RWPE1 (cell line): ENCODE results near the gene GPR107.

Experiments used
- CTCF ChIA-PET: fragments of 350-600 bp; sonication (Branson Sonifier 250); formaldehyde crosslinking; extraction: SDS; loops from one replicate; lab custom pipeline; 2021; lab: Yijun Ruan, JAX
- POLR2A ChIA-PET: fragments of 400-600 bp; formaldehyde crosslinking; extraction: SDS; loops from one replicate; lab custom pipeline; 2020; ENCODE audit warnings: antibody characterized with exemption; ENCODE audit not compliant: low non-redundant PET; lab: Yijun Ruan, JAX
- DNase-seq: peaks from one replicate; pipeline ENCODE4 v3.0.0; 2012; ENCODE audit warnings: low spot score
- H3K27ac ChIP-seq: fragments of 450-650 bp; 2 replicates; pipeline ENCODE4 v1.5.1; 2017
- CTCF ChIP-seq: fragments of 450-650 bp; conservative IDR thresholded peaks from 2 replicates; pipeline ENCODE4 v1.5.1; 2017; ENCODE audit warnings: low read depth, mild to moderate bottlenecking

GPR107 gene

GRCh38 chr9:130174920-130175321 is 121.2 kb downstream of the GPR107 start:
- no peak for TF ChIP-seq CTCF
- ChIA-PET POLR2A (no interaction called here), CTCF (interaction anchor here (0.6 to 0.9 kb wide), 3 partner anchors 12 to 454 kb away, joined by 3 to 4 read pairs (median 3); no protein-coding TSS in a partner anchor)
- no peak for DNase-seq
- H3K27ac ChIP-seq: peak overlapping the region; percentile 76

- CTCF ChIA-PET: interaction anchor here (0.6 to 0.9 kb wide), 2 partner anchors 61 to 455 kb away, joined by 3 read pairs; no protein-coding TSS in a partner anchor
- no peak for TF ChIP-seq CTCF
- H3K27ac ChIP-seq: peak overlapping the region; percentile 76
- POLR2A ChIA-PET: no interaction called here
- no peak for DNase-seq
Observed at GRCh38 chr9:130175355-130175754, 121.6 kb downstream of the GPR107 start.

GRCh38 chr9:130176760-130177159 is 123.1 kb downstream of the GPR107 start:
- no peak for TF ChIP-seq CTCF
- peak overlapping the region; percentile 45; the same call in 1 of the 2 replicates for H3K27ac ChIP-seq
- no peak for DNase-seq
- ChIA-PET POLR2A (no interaction called here), CTCF (interaction anchor here (0.5 to 1.7 kb wide), 2 partner anchors 59 to 76 kb away, joined by 3 to 4 read pairs; no protein-coding TSS in a partner anchor)

- no peak for TF ChIP-seq CTCF
- H3K27ac ChIP-seq: peak overlapping the region; percentile 45
- POLR2A ChIA-PET: no interaction called here
- DNase-seq: no peak
- CTCF ChIA-PET: interaction anchor here (1.4 kb wide), 1 partner anchor 71 kb away, joined by 3 read pairs; no protein-coding TSS in a partner anchor
Observed at GRCh38 chr9:130177898-130178805, 124.4 kb downstream of the GPR107 start.

GRCh38 chr9:130179331-130179907 is 125.7 kb downstream of the GPR107 start:
- ChIA-PET CTCF (no interaction called here), POLR2A (no interaction called here)
- no peak for TF ChIP-seq CTCF

GRCh38 chr9:130180516-130180915 is 126.8 kb downstream of the GPR107 start:
- peak overlapping the region; percentile 2 for H3K27ac ChIP-seq
- ChIA-PET POLR2A (no interaction called here), CTCF (interaction anchor here (0.6 kb wide), 1 partner anchor 52 kb away, joined by 3 read pairs; no protein-coding TSS in a partner anchor)
- no peak for TF ChIP-seq CTCF
- no peak for DNase-seq

More at GRCh38 chr9:130179331-130179907, 125.7 kb downstream of the GPR107 start:
- H3K27ac ChIP-seq: no peak overlapping the region
- no peak for DNase-seq
